Activated T-cell treated with anti-CD3 and anti-CD28 coated beads, Interleukin-2, amount 50 U/mL, for 24 hours (primary cell): Measurements from ENCODE around the gene C3orf18.

Experiments used
- DNase-seq: peaks from one replicate; pipeline ENCODE4 v3.0.0-alpha.2; 2020
- H3K27ac Mint-ChIP-seq: 2 replicates; pipeline ENCODE4 v1.8.0; 2020; ENCODE audit warnings: mild to moderate bottlenecking, mixed read lengths
- H3K27me3 Mint-ChIP-seq: 2 replicates; pipeline ENCODE4 v1.8.0; 2020; ENCODE audit warnings: mixed read lengths
- H3K36me3 Mint-ChIP-seq: 2 replicates; pipeline ENCODE4 v1.8.0; 2020; ENCODE audit warnings: low read depth, mixed read lengths
- H3K4me1 Mint-ChIP-seq: 2 replicates; pipeline ENCODE4 v1.8.0; 2020; ENCODE audit warnings: low read depth, mixed read lengths
- H3K4me3 Mint-ChIP-seq: 2 replicates; pipeline ENCODE4 v1.8.0; 2020; ENCODE audit warnings: mild to moderate bottlenecking, moderate library complexity, mixed read lengths
- H3K9me3 Mint-ChIP-seq: 2 replicates; pipeline ENCODE4 v1.8.0; 2020; ENCODE audit warnings: mixed read lengths

The C3orf18 gene

GRCh38 chr3:50533807-50534461 is 33.6 kb downstream of the C3orf18 start:
- Mint-ChIP-seq H3K9me3 (no peaks in the 10 kb centered on the region), H3K4me3 (no peak overlapping the region)

GRCh38 chr3:50533316-50533715 is 34.2 kb downstream of the C3orf18 start:
- Mint-ChIP-seq H3K4me3 (no peak overlapping the region), H3K9me3 (no peaks in the 10 kb centered on the region), H3K27me3 (peaks cover 23% of the 10 kb centered on the region), H3K4me1 (no peaks in the 10 kb centered on the region), H3K36me3 (no peaks in the 10 kb centered on the region), H3K27ac (no peak overlapping the region)
- DNase-seq: no peak

More at GRCh38 chr3:50533807-50534461, 33.6 kb downstream of the C3orf18 start:
- no peak for DNase-seq
- Mint-ChIP-seq H3K27ac (no peak overlapping the region), H3K4me1 (no peaks in the 10 kb centered on the region), H3K36me3 (no peaks in the 10 kb centered on the region), H3K27me3 (peaks cover 22% of the 10 kb centered on the region)

DNA sequence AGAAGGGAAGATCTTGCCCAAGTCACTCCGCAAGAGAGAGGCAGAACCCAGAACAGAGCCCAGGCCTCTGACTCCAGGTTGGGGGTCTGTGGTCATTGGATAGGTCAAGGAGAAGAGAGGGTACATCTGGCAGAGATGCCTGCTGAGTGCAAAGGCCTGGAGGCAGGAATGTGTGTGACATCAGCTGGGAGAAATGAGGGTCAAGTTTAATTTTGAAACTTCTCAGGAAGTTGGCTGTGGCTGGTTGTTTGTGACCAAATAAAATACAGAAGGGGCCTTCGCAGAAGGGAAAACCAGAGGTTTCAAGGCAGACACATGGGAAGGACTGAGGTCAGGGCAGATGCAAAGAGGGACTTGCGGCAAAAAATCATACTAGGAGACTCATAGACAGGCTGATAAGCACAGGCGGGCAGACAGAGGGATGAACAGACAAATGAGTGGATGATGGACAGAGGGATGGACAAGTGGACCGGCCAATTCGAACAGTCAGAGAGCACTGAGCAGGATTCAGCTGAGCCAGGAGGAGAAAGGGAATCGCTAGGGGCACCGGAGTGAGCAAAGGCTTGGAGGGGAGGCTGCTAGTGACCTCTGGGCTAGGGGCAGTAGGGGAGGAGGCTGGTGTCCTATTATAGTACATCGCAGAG is 35.4 kb downstream of the C3orf18 start:
- no peak for DNase-seq
- no peaks in the 10 kb centered on the region for H3K9me3 Mint-ChIP-seq
- H3K36me3 Mint-ChIP-seq: no peaks in the 10 kb centered on the region
- no peak overlapping the region for H3K27ac Mint-ChIP-seq
- peaks cover 23% of the 10 kb centered on the region for H3K27me3 Mint-ChIP-seq
- H3K4me1 Mint-ChIP-seq: no peaks in the 10 kb centered on the region
- H3K4me3 Mint-ChIP-seq: no peak overlapping the region

DNA sequence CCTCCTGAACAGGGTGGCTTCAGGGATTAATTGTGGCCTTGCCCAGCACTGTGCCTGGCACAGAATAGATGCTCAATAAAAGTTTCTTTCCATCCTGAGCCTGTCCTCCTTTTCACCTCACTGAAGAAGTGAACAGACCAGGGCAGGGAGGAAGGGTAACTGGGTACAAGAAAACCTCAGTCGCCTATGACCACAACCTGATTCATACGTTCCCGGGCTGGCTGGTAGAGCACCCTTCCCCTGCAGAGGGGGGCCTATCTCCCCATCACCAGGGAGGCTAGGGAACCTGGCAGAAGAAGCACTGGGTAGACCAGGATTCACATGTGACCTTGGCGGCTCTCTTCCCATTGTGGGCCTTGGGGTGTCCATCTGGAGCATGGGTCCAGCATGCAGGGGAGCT is 36.3 kb downstream of the C3orf18 start:
- DNase-seq: no peak
- no peak overlapping the region for H3K4me3 Mint-ChIP-seq
- H3K27ac Mint-ChIP-seq: no peak overlapping the region
- peaks cover 2% of the 10 kb centered on the region for H3K4me1 Mint-ChIP-seq
- H3K36me3 Mint-ChIP-seq: no peaks in the 10 kb centered on the region
- peaks cover 20% of the 10 kb centered on the region for H3K27me3 Mint-ChIP-seq
- no peaks in the 10 kb centered on the region for H3K9me3 Mint-ChIP-seq

- Mint-ChIP-seq H3K4me3 (no peak overlapping the region), H3K9me3 (no peaks in the 10 kb centered on the region), H3K27ac (no peak overlapping the region), H3K4me1 (peaks cover 5% of the 10 kb centered on the region), H3K36me3 (no peaks in the 10 kb centered on the region), H3K27me3 (peaks cover 18% of the 10 kb centered on the region)
- DNase-seq: no peak
Measured at GRCh38 chr3:50530001-50530970, 37.3 kb downstream of the C3orf18 start.

GRCh38 chr3:50525987-50526386 is 41.6 kb downstream of the C3orf18 start:
- peaks cover 18% of the 10 kb centered on the region for H3K27me3 Mint-ChIP-seq
- peak; percentile 69 for DNase-seq

GRCh38 chr3:50525191-50525910 is 42.2 kb downstream of the C3orf18 start:
- no peak for DNase-seq
- Mint-ChIP-seq H3K36me3 (no peaks in the 10 kb centered on the region), H3K27ac (no peak overlapping the region), H3K4me3 (no peak overlapping the region), H3K27me3 (peaks cover 14% of the 10 kb centered on the region), H3K4me1 (peaks cover 5% of the 10 kb centered on the region), H3K9me3 (no peaks in the 10 kb centered on the region)

More at GRCh38 chr3:50525987-50526386, 41.6 kb downstream of the C3orf18 start:
- H3K4me3 Mint-ChIP-seq: no peak overlapping the region
- H3K4me1 Mint-ChIP-seq: peaks cover 5% of the 10 kb centered on the region
- H3K36me3 Mint-ChIP-seq: no peaks in the 10 kb centered on the region
- H3K27ac Mint-ChIP-seq: no peak overlapping the region
- H3K9me3 Mint-ChIP-seq: no peaks in the 10 kb centered on the region

DNA sequence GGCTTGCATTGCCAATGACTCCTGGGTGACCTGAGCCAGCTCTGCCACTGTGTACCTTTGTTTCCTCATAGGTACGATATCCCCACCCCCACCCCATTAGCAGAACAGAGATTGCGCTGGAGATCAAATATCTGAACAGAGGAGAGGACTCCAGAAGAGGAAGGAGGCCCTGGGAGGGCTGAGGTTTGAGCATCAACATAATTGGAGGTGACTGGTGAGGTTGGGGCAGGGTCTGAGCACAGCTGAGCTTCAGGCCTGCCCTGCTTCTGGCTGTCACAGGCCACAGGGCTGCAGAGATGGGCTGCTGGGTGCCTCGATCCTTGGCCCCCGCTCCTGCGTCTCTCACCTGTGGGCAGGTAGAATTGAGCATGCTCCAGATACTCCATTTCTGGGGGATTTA is 42.8 kb downstream of the C3orf18 start:
- no peaks in the 10 kb centered on the region for H3K9me3 Mint-ChIP-seq
- no peak for DNase-seq
- H3K4me3 Mint-ChIP-seq: no peak overlapping the region
- peaks cover 10% of the 10 kb centered on the region for H3K27me3 Mint-ChIP-seq
- no peaks in the 10 kb centered on the region for H3K36me3 Mint-ChIP-seq
- no peak overlapping the region for H3K27ac Mint-ChIP-seq
- peaks cover 5% of the 10 kb centered on the region for H3K4me1 Mint-ChIP-seq

GRCh38 chr3:50523279-50523811 is 44.2 kb downstream of the C3orf18 start:
- H3K36me3 Mint-ChIP-seq: no peaks in the 10 kb centered on the region
- no peaks in the 10 kb centered on the region for H3K9me3 Mint-ChIP-seq
- peaks cover 5% of the 10 kb centered on the region for H3K4me1 Mint-ChIP-seq
- DNase-seq: no peak
- H3K4me3 Mint-ChIP-seq: no peak overlapping the region
- H3K27ac Mint-ChIP-seq: no peak overlapping the region
- no peaks in the 10 kb centered on the region for H3K27me3 Mint-ChIP-seq

- Mint-ChIP-seq H3K9me3 (no peaks in the 10 kb centered on the region), H3K27me3 (peaks cover 3% of the 10 kb centered on the region), H3K4me3 (no peak overlapping the region), H3K36me3 (no peaks in the 10 kb centered on the region), H3K27ac (no peak overlapping the region), H3K4me1 (peaks cover 5% of the 10 kb centered on the region)
- no peak for DNase-seq
Measured at GRCh38 chr3:50521572-50521971, 46.0 kb downstream of the C3orf18 start.

DNA sequence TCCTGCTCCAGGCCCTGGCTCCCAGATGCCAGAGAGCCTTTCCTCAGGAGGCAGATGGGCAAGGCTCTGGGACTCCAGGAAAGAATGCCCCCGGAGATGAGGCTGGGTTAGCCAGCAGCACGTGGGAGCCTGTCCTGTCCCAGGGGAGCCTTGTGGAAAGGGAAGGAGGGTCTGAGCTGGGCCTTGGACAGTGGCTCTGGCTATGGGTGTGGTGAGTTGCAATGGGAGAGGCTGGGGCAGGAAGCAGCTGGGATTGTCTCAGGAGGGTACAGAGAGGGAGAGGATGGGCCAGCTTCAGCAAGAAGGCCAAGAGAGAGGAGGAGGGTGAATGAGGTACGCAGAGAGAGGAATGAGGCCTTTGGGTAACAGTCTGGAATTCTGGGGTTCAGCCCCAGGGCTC is 46.7 kb downstream of the C3orf18 start:
- DNase-seq: no peak
- H3K27ac Mint-ChIP-seq: no peak overlapping the region

GRCh38 chr3:50519471-50520089 is 48.0 kb downstream of the C3orf18 start:
- peak; percentile 83 for DNase-seq
- Mint-ChIP-seq H3K4me3 (no peak overlapping the region), H3K36me3 (no peaks in the 10 kb centered on the region), H3K27me3 (peaks cover 3% of the 10 kb centered on the region), H3K27ac (no peak overlapping the region), H3K9me3 (no peaks in the 10 kb centered on the region), H3K4me1 (peaks cover 3% of the 10 kb centered on the region)

More for the DNA sequence above, 46.7 kb downstream of the C3orf18 start:
- Mint-ChIP-seq H3K4me3 (no peak overlapping the region), H3K9me3 (no peaks in the 10 kb centered on the region), H3K4me1 (peaks cover 2% of the 10 kb centered on the region), H3K27me3 (peaks cover 3% of the 10 kb centered on the region), H3K36me3 (no peaks in the 10 kb centered on the region)

DNA sequence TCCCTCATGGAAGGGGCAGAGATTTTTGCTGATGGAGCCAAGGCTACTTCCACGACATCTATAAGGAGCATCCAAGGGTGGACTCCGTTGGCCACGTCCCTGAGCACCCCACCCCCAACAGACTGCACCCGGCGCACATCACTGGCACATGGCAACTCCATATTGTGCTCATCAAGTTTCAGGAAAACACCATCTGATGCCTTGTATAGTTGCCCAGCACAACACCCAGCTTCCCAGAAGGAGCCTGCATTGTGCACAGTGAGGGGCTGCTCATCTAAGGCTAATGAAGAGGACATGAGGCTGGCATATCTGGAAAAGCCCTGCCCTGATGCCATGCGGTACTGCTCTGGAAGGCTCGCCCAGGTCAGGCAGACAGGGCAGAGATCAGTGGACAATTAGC is 49.1 kb downstream of the C3orf18 start:
- Mint-ChIP-seq H3K4me1 (peaks cover 3% of the 10 kb centered on the region), H3K27ac (no peak overlapping the region), H3K36me3 (no peaks in the 10 kb centered on the region), H3K9me3 (no peaks in the 10 kb centered on the region), H3K27me3 (peaks cover 3% of the 10 kb centered on the region), H3K4me3 (no peak overlapping the region)
- no peak for DNase-seq
